Measurements from ENCODE around the gene ZNF649. TPM values are rescaled to one million over a fixed set of nuclear protein-coding genes. Genes with fewer than 3 reads are reported as not detected.

The ZNF649 gene
- polyA plus RNA-seq, 10 donors, result 8.7 to 15.6 (median 11.8) TPM

DNA sequence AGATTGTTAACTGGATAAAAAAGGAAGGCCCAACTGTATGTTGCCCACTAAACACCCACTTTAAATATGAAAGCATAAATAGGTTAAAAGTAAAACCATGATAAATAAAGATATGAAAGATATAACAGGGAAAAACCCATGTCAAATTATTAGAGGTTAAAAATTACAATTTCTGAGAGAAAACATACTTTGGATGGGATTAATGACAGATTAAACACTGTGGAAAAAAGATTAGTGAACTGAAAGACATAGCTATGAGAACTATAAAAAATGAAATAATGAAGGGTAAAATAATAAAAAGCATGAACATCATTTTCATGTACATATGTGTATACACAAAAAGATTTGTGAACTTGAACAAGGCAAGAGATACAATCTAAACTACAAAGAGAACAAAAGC, 14.9 kb downstream of the ZNF649 start:
- DNase-seq, result no peak

- peak; percentile 94 to 98 (median 95) for DNase-seq
These were observed 17.0 kb downstream of the ZNF649 start, which contains the start of gene ZNF577 for GRCh38 chr19:51887522-51888498. Gene ZNF577, minus strand, starts transcription at chr19:51887951. Its CDS starts 7,569 bp downstream, at chr19:51880382.

- no peak for DNase-seq
These were observed 20.1 kb downstream of the ZNF649 start for GRCh38 chr19:51884713-51885112.

- no peak for DNase-seq
These were observed 22.3 kb downstream of the ZNF649 start for GRCh38 chr19:51882518-51882917.

DNA sequence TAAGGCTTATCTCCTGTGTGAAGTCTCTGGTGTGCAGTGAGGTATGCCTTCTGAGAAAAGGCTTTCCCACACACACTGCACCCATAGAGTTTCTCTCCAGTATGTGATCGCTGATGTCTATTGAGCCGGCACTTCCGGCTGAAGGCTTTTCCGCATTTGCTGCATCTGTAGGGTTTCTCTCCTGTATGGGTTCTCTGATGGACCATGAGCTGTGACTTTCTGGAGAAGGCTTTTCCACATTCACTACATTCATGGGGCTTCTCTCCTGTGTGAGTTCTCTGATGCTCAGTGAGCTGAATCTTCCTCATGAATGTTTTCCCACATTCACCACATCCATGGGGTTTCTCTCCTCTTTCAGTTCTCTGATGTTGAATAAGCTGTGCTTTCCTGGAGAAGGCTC, 31.7 kb downstream of the ZNF649 start:
- DNase-seq, result no peak

GRCh38 chr19:51861870-51862622, 42.8 kb downstream of the ZNF649 start:
- DNase-seq, result no peak

Other genes with a start within 250 kb of the ZNF649 start
- gene SPACA6, start 211.7 kb downstream of the ZNF649 start, polyA plus RNA-seq (ENCODE audit: insufficient read length in 10 of 10), result 10 to 100 TPM in 2 of 10 donors, 1 to 10 TPM in 8; 4.5 to 13.3 (median 6.8) TPM
- gene HAS1, start 181.0 kb downstream of the ZNF649 start, polyA plus RNA-seq (ENCODE audit: insufficient read length in 10 of 10), result under 1 TPM in 4 of 10 donors, not detected in 6; 0.16 to 0.33 (median 0.18) TPM
- gene FPR1, start 153.1 kb downstream of the ZNF649 start, polyA plus RNA-seq (ENCODE audit: insufficient read length in 10 of 10), result 1 to 10 TPM in 9 of 10 donors, under 1 TPM in 1; 0.88 to 2.6 (median 1.7) TPM
- gene FPR2, start 143.8 kb downstream of the ZNF649 start, polyA plus RNA-seq (ENCODE audit: insufficient read length in 10 of 10), result under 1 TPM; 0.08 to 0.44 (median 0.27) TPM
- under 1 TPM; 0.16 to 0.71 (median 0.24) TPM for gene FPR3, start 109.9 kb downstream of the ZNF649 start, polyA plus RNA-seq (ENCODE audit: insufficient read length in 10 of 10)
- 10 to 100 TPM; 10.1 to 21.2 (median 15.0) TPM for gene ZNF577, start 17.1 kb downstream of the ZNF649 start, polyA plus RNA-seq (ENCODE audit: insufficient read length in 10 of 10)
- 1 to 10 TPM; 4.6 to 7.5 (median 5.4) TPM for gene ZNF613, start 22.5 kb upstream of the ZNF649 start, polyA plus RNA-seq (ENCODE audit: insufficient read length in 10 of 10)
- gene ZNF350, start 81.8 kb upstream of the ZNF649 start, polyA plus RNA-seq (ENCODE audit: insufficient read length in 10 of 10), result 1 to 10 TPM; 5.6 to 9.8 (median 8.0) TPM
- 10 to 100 TPM in 5 of 10 donors, 1 to 10 TPM in 5; 7.6 to 12.5 (median 10.1) TPM for gene ZNF615, start 103.2 kb upstream of the ZNF649 start, polyA plus RNA-seq (ENCODE audit: insufficient read length in 10 of 10)
- 10 to 100 TPM in 4 of 10 donors, 1 to 10 TPM in 6; 7.4 to 10.9 (median 9.4) TPM for gene ZNF614, start 123.4 kb upstream of the ZNF649 start, polyA plus RNA-seq (ENCODE audit: insufficient read length in 10 of 10)
- 10 to 100 TPM in 5 of 10 donors, 1 to 10 TPM in 5; 7.3 to 14.6 (median 10.0) TPM for gene ZNF432, start 143.8 kb upstream of the ZNF649 start, polyA plus RNA-seq (ENCODE audit: insufficient read length in 10 of 10)
- 10 to 100 TPM in 5 of 10 donors, 1 to 10 TPM in 5; 8.2 to 18.9 (median 10.0) TPM for gene ZNF841, start 190.7 kb upstream of the ZNF649 start, polyA plus RNA-seq (ENCODE audit: insufficient read length in 10 of 10)
- 10 to 100 TPM in 5 of 10 donors, 1 to 10 TPM in 5; 7.3 to 12.8 (median 10.1) TPM for gene ZNF616, start 234.9 kb upstream of the ZNF649 start, polyA plus RNA-seq (ENCODE audit: insufficient read length in 10 of 10)